Stimulated activated CD4-positive, alpha-beta T cell treated with anti-CD3 and anti-CD28 coated beads, Interleukin-2, amount 100 ng/mL, for 24 hours (primary cell): ENCODE results near the gene SRRM3.
"Not testable (repeated sequence)": the region's sequence is repeated elsewhere in the genome, so short reads cannot be mapped to it uniquely, and the experiment has no call there.

Source experiments
- DNase-seq, 2 donors: peaks; one replicate each; pipeline ENCODE4 v3.0.0-alpha.2; 2020

SRRM3 gene

DNA sequence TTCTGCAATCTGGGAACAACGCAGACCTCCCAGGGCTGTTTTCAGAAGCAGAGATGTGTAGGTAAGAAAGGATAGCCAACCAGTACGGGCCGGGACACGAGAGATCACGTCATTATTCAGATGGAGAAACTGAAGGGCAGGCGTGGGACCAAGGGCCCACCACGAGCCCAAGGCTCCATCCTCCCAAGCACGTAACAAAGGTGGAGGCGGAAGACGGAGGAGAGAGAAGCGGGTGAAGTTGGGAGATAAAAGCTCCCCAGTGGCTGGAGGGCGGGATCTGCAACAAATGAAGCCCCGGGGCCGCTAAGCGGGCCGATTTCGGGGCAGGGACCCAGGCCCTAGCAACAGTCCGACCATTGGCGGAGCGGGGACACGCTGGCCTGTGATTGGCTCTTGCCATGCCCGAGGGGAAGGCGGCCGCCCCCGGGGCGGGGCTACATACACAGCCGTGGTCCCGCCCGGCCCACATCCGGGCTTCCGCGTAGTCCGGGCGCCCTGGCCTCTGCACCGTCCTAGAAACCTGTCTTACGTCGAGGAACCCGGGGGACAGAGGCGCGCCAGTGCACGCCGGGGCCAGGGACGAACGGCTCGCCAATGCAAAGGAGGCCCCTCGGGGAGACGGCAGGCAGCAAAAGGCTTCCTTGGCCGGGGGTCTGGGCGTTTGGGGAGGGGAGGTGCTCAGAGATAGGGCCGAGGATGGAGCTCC lies 116.2 kb downstream of the SRRM3 start:
- DNase-seq: peak; percentile 95

GRCh38 chr7:76318488-76319353 lies 117.0 kb downstream of the SRRM3 start:
- DNase-seq: peak; percentile 68 to 71

DNA sequence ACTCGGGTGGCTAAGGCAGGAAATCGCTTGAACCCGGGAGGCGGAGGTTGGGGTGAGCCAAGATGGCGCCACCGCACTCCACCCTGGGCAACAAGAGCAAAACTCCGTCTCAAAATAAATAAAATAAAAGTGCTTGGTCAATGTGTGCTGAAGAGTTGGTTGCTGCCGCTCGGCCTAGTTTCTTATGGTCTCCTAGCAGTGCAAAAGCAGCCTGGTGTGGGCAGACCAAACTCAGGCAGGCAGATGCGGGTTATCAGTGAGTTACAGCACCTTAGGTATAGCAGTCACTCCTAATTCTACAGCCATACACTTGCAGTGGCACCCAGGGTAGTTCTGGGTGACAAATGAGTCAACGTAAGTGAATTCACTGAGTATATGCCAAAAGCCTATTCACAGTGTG lies 123.4 kb downstream of the SRRM3 start:
- no peak for DNase-seq

DNA sequence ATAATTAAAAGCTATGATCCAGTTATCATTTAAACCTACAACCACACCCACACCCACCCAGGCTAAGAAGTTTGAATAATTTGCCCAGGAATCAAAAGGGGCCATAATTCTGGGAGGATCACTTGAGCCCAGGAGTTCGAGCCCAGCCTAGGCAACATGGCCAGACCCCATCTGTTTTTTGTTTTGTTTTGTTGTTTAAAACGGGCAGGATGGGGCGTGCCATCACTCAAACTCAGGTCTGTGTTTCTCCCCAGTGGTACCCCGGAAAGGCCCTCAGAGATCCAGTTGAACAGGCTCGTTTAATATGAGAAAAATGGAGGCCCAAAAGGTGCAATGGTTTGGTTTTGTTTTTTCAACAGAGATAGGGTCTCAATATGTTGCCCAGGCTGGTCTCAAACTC lies 124.1 kb downstream of the SRRM3 start:
- DNase-seq: no peak

DNA sequence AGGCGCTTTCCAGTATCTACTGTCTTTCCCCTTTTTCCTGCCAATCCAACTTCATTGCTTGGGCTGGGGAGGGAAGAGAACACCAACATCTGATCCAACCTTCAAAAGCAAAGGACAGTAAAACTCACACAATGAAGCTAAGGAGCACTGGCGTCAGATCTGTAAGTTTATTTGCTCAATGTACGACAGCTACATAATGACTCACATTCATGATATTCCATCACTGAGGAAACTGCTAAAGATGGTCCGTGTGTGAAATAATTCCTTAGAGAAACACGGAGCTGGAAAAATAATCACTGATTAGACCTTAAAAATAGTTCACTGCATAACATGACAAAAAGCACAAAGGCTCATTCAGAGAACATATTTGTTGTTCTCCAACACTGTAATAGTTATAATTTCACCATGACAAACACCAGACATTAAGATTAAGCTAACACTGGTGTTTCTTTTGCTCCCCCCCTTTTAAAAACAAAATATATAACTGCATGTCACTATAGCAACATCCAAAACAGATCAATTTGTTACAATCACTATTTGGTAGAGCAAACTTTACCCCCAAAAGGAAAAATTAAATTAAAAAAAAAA lies 125.0 kb downstream of the SRRM3 start:
- no peak for DNase-seq

DNA sequence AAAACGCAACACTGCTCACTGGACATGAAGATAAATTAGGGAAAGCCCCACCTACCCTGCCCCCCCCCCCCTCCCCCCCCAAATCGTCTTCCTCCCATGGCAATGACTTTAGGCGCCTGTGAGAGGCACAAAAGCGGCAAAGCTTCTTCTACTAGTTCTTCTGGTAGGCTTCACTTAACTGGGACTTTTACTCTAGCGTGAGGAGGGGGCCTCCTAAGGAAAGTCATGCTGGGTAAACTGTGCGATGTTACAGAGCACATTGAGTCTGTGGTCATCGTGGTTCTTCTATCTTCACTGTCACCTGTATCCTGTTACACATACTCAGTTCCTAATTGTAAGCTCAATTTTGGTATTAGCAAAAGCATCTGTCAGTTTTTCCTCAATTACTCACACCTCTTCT lies 125.9 kb downstream of the SRRM3 start:
- no peak for DNase-seq

GRCh38 chr7:76328389-76328788 lies 126.7 kb downstream of the SRRM3 start:
- no peak for DNase-seq

GRCh38 chr7:76329479-76329878 lies 127.8 kb downstream of the SRRM3 start:
- no peak for DNase-seq

GRCh38 chr7:76330261-76330660 lies 128.6 kb downstream of the SRRM3 start:
- DNase-seq: no peak

DNA sequence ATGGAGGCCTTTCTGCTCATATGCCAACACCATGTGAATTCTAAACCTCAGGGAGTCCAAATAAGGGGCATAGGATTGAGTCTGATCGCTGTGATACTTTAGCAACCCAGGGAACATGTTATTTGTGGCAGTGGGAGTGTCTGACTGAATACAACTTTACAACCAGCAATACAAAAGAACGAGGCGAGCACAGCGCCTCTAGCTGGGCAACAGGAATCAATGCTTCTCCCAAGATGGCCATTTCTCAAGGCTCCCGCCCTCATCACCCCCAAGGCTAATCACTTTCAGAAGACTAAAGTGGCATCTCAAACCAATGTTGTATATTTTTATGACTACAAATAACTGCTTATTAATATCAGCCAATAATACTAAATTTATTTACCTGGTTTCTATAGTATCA lies 129.0 kb downstream of the SRRM3 start:
- no peak for DNase-seq

- no peak for DNase-seq
These were observed 130.4 kb downstream of the SRRM3 start for GRCh38 chr7:76332078-76332477.

DNA sequence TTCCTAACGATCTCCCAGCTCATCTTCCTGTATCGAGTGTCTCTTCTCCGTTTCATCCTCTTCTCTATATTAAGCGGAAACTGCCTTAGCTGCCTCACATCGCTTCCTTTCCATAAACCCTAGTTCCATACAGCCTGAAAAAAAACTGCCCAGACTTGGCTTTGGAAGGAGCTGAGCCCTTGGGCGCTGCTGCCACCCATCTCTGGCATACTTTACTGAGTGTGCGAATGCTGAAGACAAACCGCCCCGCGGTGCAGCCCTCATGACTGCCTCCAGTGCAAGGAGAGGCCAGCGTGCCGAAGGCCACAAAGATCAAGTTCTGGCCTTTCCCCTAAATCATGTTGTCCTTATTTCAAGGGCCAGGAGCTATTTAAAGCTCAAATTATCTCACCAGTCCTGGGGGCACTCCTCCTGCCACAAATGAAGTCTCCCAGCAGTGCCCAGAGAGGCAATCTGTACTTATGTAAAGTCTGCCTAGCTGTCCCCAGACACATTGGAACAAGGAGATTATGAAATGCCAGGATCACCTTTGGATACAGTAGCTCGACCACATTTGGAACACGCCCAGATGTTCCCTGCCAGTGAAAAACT lies 131.9 kb downstream of the SRRM3 start:
- no peak for DNase-seq

DNA sequence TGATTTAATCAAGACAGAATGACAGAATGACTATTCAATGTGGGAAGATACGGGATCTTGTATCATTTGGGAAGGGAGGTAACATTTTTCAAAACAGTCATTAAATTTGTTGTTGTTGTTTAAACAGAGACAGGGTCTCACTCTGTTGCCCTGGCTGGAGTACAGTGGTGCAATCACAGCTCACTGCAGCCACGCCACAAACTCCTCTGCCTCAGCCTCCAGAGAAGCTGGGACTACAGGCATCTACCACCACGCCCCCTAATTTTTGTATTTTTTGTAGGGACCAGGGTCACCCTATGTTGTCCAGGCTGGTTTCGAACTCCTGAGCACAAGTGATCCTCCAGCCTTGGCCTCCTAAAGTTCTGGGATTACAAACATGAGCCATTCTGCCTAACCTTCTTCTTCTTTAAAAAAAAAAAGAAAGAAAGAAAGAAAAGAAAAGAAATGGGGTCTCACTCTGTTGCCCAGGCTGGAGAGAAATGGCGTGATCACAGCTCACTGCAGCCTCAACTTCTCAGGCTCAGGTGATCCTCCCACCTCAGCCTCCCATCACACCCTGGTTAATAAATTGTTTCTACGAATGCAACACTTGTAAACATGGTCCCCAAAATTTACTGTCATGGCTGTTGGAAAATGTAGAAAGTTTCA lies 132.7 kb downstream of the SRRM3 start:
- no peak for DNase-seq

DNA sequence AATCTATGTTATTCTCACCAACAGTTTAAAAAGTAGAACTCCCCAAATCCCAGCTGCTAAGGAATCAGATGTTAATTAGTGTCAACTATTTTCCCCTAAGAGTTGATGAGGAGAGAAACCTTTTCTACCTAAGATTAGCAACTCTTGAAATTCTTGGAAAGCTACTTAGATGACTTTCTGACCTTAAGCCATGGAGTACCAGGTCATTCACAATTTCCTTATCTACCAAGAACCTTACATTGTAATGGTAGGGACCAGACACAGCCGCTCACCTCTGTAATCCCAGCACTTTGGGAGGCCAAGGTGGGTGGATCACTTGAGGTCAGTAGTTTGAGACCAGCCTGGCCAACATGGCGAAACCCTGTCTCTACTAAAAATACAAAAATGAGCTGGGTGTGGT lies 133.7 kb downstream of the SRRM3 start:
- not testable (repeated sequence) for DNase-seq

- DNase-seq: no peak
These were observed 134.4 kb downstream of the SRRM3 start for GRCh38 chr7:76336094-76336493.
